GM10248 (cell line): ENCODE measurements around the gene MYLK2.

Source experiments
- CTCF ChIA-PET: fragments of 300-600 bp; sonication (Branson Sonifier 250); formaldehyde crosslinking; extraction: SDS; loops from one replicate; lab custom pipeline; 2021; ENCODE audit warnings: antibody characterized with exemption; lab: Yijun Ruan, JAX
- POLR2A ChIA-PET: fragments of 350-650 bp; sonication (Branson Sonifier 250); formaldehyde crosslinking; extraction: SDS; loops from one replicate; lab custom pipeline; 2020; ENCODE audit warnings: antibody characterized with exemption; lab: Yijun Ruan, JAX
- DNase-seq: peaks from one replicate; pipeline ENCODE4 v3.0.0; 2012; ENCODE audit errors: extremely low spot score
- TF ChIP-seq, protein P1 (sequence below): IDR thresholded peaks from 2 replicates; pipeline ENCODE4 v1.5.1; 2012; ENCODE audit warnings: mild to moderate bottlenecking, low read depth; ENCODE audit errors: extremely low read depth, missing control alignments, control extremely low read depth

The MYLK2 gene

DNA sequence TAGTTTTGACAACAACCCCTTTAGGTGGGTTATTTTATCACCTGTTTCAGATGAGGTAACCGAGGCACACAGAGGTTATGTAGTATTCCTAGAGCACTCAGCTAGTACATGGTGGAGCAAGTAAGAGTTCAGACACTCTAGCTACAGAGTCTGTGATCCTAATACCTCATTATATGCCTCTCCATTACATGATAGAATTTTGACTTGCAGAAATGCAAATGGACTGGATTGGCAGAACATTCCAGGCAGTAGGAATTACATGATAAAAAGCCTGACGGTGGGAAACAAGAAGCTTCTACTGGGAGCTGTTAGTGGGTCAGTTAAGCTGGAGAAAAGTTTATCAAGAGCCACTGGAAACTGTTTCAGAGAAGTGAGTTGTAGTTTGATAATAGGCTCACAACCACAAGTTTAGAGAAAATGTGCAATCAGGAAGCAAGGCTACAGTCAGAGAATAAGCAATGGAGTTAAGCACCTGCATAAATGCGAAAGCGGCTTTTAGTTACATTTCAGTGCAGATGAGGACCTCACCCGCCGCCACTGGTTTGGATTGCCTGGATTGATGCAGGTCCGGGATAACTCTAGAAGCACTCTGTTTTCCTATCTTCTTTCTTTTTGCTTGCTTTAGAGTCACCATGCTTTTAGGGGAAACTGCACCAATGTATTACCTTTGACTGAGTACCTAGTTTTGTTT, 34.7 kb upstream of the MYLK2 start:
- CTCF ChIA-PET: no interaction called here
- DNase-seq: no peak
- TF ChIP-seq, protein P1, sequence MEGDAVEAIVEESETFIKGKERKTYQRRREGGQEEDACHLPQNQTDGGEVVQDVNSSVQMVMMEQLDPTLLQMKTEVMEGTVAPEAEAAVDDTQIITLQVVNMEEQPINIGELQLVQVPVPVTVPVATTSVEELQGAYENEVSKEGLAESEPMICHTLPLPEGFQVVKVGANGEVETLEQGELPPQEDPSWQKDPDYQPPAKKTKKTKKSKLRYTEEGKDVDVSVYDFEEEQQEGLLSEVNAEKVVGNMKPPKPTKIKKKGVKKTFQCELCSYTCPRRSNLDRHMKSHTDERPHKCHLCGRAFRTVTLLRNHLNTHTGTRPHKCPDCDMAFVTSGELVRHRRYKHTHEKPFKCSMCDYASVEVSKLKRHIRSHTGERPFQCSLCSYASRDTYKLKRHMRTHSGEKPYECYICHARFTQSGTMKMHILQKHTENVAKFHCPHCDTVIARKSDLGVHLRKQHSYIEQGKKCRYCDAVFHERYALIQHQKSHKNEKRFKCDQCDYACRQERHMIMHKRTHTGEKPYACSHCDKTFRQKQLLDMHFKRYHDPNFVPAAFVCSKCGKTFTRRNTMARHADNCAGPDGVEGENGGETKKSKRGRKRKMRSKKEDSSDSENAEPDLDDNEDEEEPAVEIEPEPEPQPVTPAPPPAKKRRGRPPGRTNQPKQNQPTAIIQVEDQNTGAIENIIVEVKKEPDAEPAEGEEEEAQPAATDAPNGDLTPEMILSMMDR: no peak
- POLR2A ChIA-PET: no interaction called here

DNA sequence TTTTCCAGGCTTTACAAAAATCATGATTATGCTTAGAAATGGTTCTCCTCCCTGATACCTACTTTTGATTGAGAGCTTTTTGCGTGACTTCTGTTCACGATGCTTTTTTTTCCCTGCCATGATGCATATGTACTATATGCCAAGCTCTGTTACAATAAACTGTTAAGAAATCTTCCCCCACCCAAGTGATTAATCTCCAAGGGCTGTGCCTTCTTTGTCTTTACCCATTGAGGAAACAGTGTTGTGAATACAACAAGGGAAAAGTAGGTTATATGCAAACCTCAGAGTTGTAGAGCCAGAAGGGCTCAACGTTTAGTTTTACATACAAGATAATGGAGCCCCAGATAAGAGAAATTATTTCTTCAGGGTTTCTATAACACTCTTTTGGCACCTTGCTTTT, 34.1 kb upstream of the MYLK2 start:
- TF ChIP-seq, protein P1: no peak
- CTCF ChIA-PET: no interaction called here
- POLR2A ChIA-PET: no interaction called here
- DNase-seq: no peak

DNA sequence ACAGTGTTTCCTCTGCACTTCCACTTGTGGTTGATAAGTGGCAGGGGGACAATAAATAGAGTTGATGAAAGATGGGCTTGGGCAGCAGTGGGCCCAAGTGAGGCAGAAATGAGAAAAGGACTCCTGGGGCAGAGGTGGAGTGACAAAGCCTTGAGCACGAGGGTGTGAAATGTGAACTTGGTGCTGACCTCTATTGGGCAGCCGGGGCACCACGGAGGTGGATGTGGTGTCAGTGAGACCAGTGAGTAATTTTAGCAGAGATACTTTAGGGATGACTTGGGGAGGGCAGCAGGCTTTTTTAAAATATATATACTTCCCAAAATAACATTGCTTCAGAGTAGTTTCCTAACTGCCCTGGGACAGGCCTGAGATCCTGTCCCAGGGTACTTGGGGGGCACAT, 30.6 kb upstream of the MYLK2 start:
- ChIA-PET POLR2A (no interaction called here), CTCF (interaction anchor here (1.4 to 1.6 kb wide), 2 partner anchors 22 to 58 kb away, joined by 3 read pairs; no protein-coding TSS in a partner anchor)
- no peak for DNase-seq
- TF ChIP-seq, protein P1: no peak

DNA sequence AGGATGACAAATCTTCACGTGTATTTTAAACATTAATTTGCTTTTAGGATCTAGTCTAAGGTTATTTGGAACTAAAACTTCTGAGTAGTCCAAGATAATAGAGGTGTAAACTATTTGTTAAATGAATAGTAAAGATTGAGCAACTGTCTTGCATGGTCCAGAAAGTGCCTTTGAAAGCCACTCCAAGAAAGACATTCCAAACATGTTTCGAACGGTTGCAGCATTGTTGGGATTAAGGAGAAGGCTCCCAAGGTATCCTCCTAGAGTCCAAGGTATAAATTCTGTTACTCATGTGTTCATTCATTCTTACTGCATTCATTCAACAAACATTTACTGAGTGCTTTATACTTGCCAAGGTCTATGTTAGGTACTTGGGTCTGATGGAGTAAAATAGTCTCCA, 28.8 kb upstream of the MYLK2 start:
- no peak for DNase-seq
- ChIA-PET CTCF (no interaction called here), POLR2A (no interaction called here)
- TF ChIP-seq, protein P1: no peak

DNA sequence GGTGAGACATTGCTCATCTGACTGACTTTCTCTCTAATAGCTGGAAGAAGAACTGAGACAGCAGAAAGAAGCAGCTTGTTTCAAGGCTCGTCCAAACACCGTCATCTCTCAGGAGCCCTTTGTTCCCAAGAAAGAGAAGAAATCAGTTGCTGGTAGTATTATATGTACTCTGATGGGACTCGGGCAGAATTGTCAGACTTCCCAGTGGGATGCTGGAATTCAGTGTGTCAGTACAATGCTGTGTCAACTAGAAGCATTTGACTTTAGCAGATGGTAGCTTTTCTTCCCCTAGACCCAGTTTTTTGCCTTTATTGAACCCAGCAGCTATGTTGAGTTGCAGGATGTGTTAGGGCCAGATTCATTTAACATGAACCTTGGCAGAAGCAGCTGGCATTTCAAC, 21.8 kb upstream of the MYLK2 start:
- ChIA-PET POLR2A (no interaction called here), CTCF (interaction anchor here (0.7 to 1.0 kb wide), 2 partner anchors 8 to 306 kb away, joined by 3 read pairs; no protein-coding TSS in a partner anchor)

DNA sequence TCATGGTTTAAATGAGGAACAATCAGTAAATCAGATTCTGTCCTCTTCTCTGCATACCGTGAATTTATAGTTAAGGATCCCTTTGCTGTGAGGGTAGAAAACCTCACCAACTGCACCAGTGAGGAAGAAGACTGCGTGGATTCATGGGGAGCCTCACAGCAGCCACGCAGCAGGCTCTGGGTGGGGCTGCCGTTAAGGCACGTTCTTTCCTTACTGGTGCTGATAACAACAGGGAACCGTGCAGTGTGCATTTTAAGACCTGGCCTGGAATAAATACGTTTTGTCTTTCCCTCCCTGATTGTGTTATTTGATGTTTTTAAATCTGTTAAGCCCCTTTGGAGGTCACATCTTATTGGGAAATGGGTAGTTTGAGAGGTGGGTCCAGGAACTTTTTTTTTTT, 17.6 kb upstream of the MYLK2 start:
- no peak for DNase-seq
- ChIA-PET CTCF (no interaction called here), POLR2A (no interaction called here)
- TF ChIP-seq, protein P1: no peak

More for the DNA sequence above, 21.8 kb upstream of the MYLK2 start:
- TF ChIP-seq, protein P1: no peak
- DNase-seq: no peak
